Keratinocyte (primary cell): ENCODE data around the gene CTTNBP2. TPM values are rescaled to one million over a fixed set of nuclear protein-coding genes. Genes with fewer than 3 reads are reported as not detected.

ENCODE experiments used
- DNase-seq: peaks from one replicate; pipeline ENCODE4 v3.0.0-alpha.2; 2011; ENCODE audit warnings: low read depth, missing footprints, low spot score
- FAIRE-seq: peaks from 2 replicates; lab custom pipeline; 2011; peaks lifted over from hg19 to GRCh38; lab: Jason Lieb, UNC
- H2AFZ ChIP-seq: 2 replicates; pipeline ENCODE4 v1.6.0; 2012; ENCODE audit warnings: low read length, control low read depth, inconsistent platforms; ENCODE audit not compliant: control insufficient read depth
- H3K27ac ChIP-seq: 2 replicates; pipeline ENCODE4 v1.5.1; 2011; ENCODE audit warnings: low read length; ENCODE audit not compliant: control insufficient read depth, insufficient read depth
- H3K27me3 ChIP-seq: 3 replicates; pipeline ENCODE4 v1.6.0; 2011; ENCODE audit warnings: low read length; ENCODE audit not compliant: control insufficient read depth, insufficient read depth; ENCODE audit errors: extremely low read depth
- H3K36me3 ChIP-seq, 2 experiments: 2 replicates in 1 of 2; 3 replicates in 1 of 2; pipeline ENCODE4 v1.5.1; 2011; ENCODE audit warnings: low read length in 2 of 2, mild to moderate bottlenecking in 1 of 2; ENCODE audit not compliant: control insufficient read depth in 2 of 2, insufficient read depth in 2 of 2; ENCODE audit errors: extremely low read depth in 1 of 2
- H3K4me1 ChIP-seq: 3 replicates; pipeline ENCODE4 v1.5.1; 2011; ENCODE audit warnings: low read length; ENCODE audit not compliant: control insufficient read depth, insufficient read depth; ENCODE audit errors: extremely low read depth
- H3K4me2 ChIP-seq: 3 replicates; pipeline ENCODE4 v1.6.0; 2011; ENCODE audit warnings: low read depth, low read length; ENCODE audit not compliant: control insufficient read depth, insufficient read depth; ENCODE audit errors: extremely low read depth
- H3K4me3 ChIP-seq, 3 experiments: fragments of 200-600 bp in 1 of 3; sonication (generic) in 1 of 3; 2 replicates in 2 of 3; 3 replicates in 1 of 3; pipeline ENCODE4 v1.5.1; 2011 to 2016; ENCODE audit warnings: low read length in 3 of 3, mild to moderate bottlenecking in 3 of 3, control low read depth in 2 of 3, inconsistent platforms in 1 of 3, low read depth in 1 of 3, mixed read lengths in 1 of 3, mixed run types in 1 of 3, moderate library complexity in 1 of 3; ENCODE audit not compliant: control insufficient read depth in 2 of 3, insufficient read depth in 2 of 3; ENCODE audit errors: extremely low read depth in 1 of 3
- H3K79me2 ChIP-seq: 2 replicates; pipeline ENCODE4 v1.6.0; 2012; ENCODE audit warnings: low read length; ENCODE audit not compliant: control insufficient read depth, insufficient read depth
- H3K9ac ChIP-seq: 3 replicates; pipeline ENCODE4 v1.6.0; 2011; ENCODE audit warnings: low read length; ENCODE audit not compliant: control insufficient read depth, insufficient read depth; ENCODE audit errors: extremely low read depth
- H3K9me1 ChIP-seq: 3 replicates; pipeline ENCODE4 v1.6.0; 2011; ENCODE audit warnings: low read length; ENCODE audit not compliant: control insufficient read depth, insufficient read depth; ENCODE audit errors: extremely low read depth
- H3K9me3 ChIP-seq: 2 replicates; pipeline ENCODE4 v1.5.1; 2012; ENCODE audit warnings: low read depth, low read length; ENCODE audit not compliant: control insufficient read depth
- H4K20me1 ChIP-seq: 3 replicates; pipeline ENCODE4 v1.6.0; 2011; ENCODE audit warnings: low read length; ENCODE audit not compliant: control insufficient read depth, insufficient read depth; ENCODE audit errors: extremely low read depth
- EZH2 ChIP-seq: IDR thresholded peaks from one replicate; pipeline ENCODE4 v1.6.1; 2012; ENCODE audit warnings: inconsistent platforms, mild to moderate bottlenecking, low read length, moderate library complexity
- dilution Hi-C: fragments of 300-500 bp; cut with MboI; formaldehyde crosslinking; loops from one replicate; pipeline ENCODE4 v1.7.0; 2020; ENCODE audit warnings: low sequenced_read_pairs; ENCODE audit not compliant: extremely low pct_ligation_motif_present
- polyA plus RNA-seq, 5 experiments: library from polyadenylated mRNA; depleted of rRNA in 3 of 5; stranded (reverse) in 3 of 5; stranded (forward) in 1 of 5; unstranded in 1 of 5; fragments of >200 nt; gene quantifications; 1 replicate in 1 of 5; 2 replicates in 3 of 5; 3 replicates in 1 of 5; pipeline versions ENCODE4 v1.2.1 to v1.2.3, GENCODE V29; 2011 to 2012; ENCODE audit warnings: missing spikeins in 2 of 5, low read depth in 1 of 5, low replicate concordance in 1 of 5
- TF ChIP-seq, protein P1 (sequence below), 3 experiments: IDR thresholded peaks in 1 of 3; conservative IDR thresholded peaks in 1 of 3; optimal IDR thresholded peaks in 1 of 3; 2 replicates in 2 of 3; 3 replicates in 1 of 3; pipeline versions ENCODE3 to v1.5.1; 2011; ENCODE audit warnings: low read length in 3 of 3, mild to moderate bottlenecking in 3 of 3, moderate library complexity in 2 of 3, control low read depth in 1 of 3, inconsistent platforms in 1 of 3; ENCODE audit not compliant: insufficient read depth in 2 of 3; ENCODE audit errors: extremely low read depth in 1 of 3

CTTNBP2 gene
- polyA plus RNA-seq, 1 donor (not counting 4 experiments of a cell fraction or from before 2014, with no cell fraction given): 0.55 TPM

DNA sequence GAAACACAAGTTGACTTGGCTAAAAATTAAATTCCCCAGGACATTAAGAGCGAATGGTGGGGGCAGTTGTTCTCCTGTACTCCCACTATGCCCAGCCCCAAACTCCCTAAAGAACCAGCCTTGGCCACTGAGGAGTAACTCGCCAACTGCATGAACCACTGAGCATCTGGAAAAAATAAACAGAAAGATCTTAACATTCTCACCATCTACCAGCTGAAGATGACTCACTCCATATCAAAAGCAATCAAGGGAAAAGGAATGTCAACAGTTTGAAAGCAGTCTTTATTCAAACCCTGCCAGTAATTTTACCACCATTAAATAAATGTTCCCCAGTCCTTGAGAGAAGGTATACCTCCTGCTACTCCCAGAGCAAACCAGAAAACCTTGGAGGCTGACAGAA is 45.4 kb downstream of the CTTNBP2 start:
- Histone ChIP-seq H3K27me3 (no peaks in the 10 kb centered on the region), H3K27ac (no peak overlapping the region), H3K9ac (no peak overlapping the region), H3K4me1 (peaks cover 3% of the 10 kb centered on the region), H3K9me3 (no peaks in the 10 kb centered on the region), H2AFZ (no peak overlapping the region), H3K9me1 (no peaks in the 10 kb centered on the region), H3K4me2 (no peak overlapping the region), H3K79me2 (no peaks in the 10 kb centered on the region), H3K4me3 (no peak overlapping the region), H3K36me3 (no peaks in the 10 kb centered on the region), H4K20me1 (no peaks in the 10 kb centered on the region)
- FAIRE-seq (peak; percentile 57), DNase-seq (no peak)
- TF ChIP-seq, protein P1, sequence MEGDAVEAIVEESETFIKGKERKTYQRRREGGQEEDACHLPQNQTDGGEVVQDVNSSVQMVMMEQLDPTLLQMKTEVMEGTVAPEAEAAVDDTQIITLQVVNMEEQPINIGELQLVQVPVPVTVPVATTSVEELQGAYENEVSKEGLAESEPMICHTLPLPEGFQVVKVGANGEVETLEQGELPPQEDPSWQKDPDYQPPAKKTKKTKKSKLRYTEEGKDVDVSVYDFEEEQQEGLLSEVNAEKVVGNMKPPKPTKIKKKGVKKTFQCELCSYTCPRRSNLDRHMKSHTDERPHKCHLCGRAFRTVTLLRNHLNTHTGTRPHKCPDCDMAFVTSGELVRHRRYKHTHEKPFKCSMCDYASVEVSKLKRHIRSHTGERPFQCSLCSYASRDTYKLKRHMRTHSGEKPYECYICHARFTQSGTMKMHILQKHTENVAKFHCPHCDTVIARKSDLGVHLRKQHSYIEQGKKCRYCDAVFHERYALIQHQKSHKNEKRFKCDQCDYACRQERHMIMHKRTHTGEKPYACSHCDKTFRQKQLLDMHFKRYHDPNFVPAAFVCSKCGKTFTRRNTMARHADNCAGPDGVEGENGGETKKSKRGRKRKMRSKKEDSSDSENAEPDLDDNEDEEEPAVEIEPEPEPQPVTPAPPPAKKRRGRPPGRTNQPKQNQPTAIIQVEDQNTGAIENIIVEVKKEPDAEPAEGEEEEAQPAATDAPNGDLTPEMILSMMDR (optimal IDR thresholded peaks at IDR 0.05 in 1 of 3, IDR thresholded peaks at IDR 0.05 in 1 of 3, conservative IDR thresholded peaks at IDR 0.05 in 1 of 3; ENCODE audit: extremely low read depth in 1 of 3, insufficient read depth in 2 of 3, low read length in 3 of 3): no peak
- no peak for TF ChIP-seq EZH2
- dilution Hi-C loops: no loop called here

DNA sequence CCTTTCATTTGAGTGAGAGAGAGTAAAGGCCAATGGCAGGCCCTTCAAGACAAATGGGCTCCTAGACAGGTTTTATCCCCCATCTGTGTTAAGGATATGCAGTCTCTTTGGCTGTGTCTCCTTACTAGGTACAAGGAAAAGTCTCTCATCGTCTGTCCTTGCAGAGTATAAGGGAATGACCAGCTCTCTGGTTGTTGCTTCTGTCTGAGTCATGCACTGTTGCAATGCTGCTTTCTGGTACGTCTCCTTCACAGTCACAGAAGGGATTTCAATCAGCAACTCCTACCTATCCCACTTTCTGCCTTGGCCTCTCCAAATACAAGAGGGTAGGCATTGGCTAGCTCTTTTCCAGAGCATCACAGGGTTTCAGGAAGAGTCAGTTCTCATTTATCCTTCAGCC is 48.1 kb downstream of the CTTNBP2 start:
- Histone ChIP-seq H4K20me1 (no peaks in the 10 kb centered on the region), H3K9me1 (no peaks in the 10 kb centered on the region), H3K4me3 (no peak overlapping the region), H3K79me2 (no peaks in the 10 kb centered on the region), H2AFZ (no peak overlapping the region), H3K27ac (no peak overlapping the region), H3K4me1 (peaks cover 3% of the 10 kb centered on the region), H3K36me3 (no peaks in the 10 kb centered on the region), H3K9ac (no peak overlapping the region), H3K27me3 (no peaks in the 10 kb centered on the region), H3K4me2 (no peak overlapping the region), H3K9me3 (no peaks in the 10 kb centered on the region)
- DNase-seq (no peak), FAIRE-seq (no peak)
- TF ChIP-seq EZH2: no peak
- TF ChIP-seq, protein P1 (optimal IDR thresholded peaks at IDR 0.05 in 1 of 3, IDR thresholded peaks at IDR 0.05 in 1 of 3, conservative IDR thresholded peaks at IDR 0.05 in 1 of 3; ENCODE audit: extremely low read depth in 1 of 3, insufficient read depth in 2 of 3, low read length in 3 of 3): no peak
- dilution Hi-C loops: no loop called here
